MM.1S (cell line): Measurements from ENCODE around the gene MB.

ENCODE experiments used
- DNase-seq: peaks from one replicate; pipeline ENCODE4 v3.0.0-alpha.2; 2015
- H2AFZ ChIP-seq: fragments of 300-600 bp; sonication (generic); 2 replicates; pipeline ENCODE4 v1.6.0; 2016; ENCODE audit warnings: antibody characterized with exemption, low read length
- H3F3A ChIP-seq: fragments of 300-600 bp; sonication (generic); 2 replicates; pipeline ENCODE4 v1.6.1; 2016; ENCODE audit warnings: mild to moderate bottlenecking, antibody characterized with exemption, low read length, moderate library complexity, mixed read lengths; ENCODE audit not compliant: insufficient read depth
- H3K27ac ChIP-seq: fragments of 300-600 bp; sonication (generic); 2 replicates; pipeline ENCODE4 v1.5.1; 2016; ENCODE audit warnings: mild to moderate bottlenecking, low read length
- H3K27me3 ChIP-seq: fragments of 300-600 bp; sonication (generic); replicated peaks from 2 replicates; pipeline ENCODE4 v1.6.0; 2016; ENCODE audit warnings: low read length; ENCODE audit not compliant: insufficient read depth
- H3K36me3 ChIP-seq: fragments of 300-600 bp; sonication (generic); replicated peaks from 2 replicates; pipeline ENCODE4 v1.6.1; 2016; ENCODE audit warnings: mild to moderate bottlenecking, low read length, mixed read lengths; ENCODE audit not compliant: insufficient read depth
- H3K4me1 ChIP-seq: fragments of 300-600 bp; sonication (generic); 2 replicates; pipeline ENCODE4 v1.6.1; 2016; ENCODE audit warnings: low read length, mixed read lengths
- H3K4me2 ChIP-seq: fragments of 300-600 bp; sonication (generic); 2 replicates; pipeline ENCODE4 v1.6.0; 2016; ENCODE audit warnings: low read depth, low read length
- H3K4me3 ChIP-seq: fragments of 300-600 bp; sonication (generic); 2 replicates; pipeline ENCODE4 v1.5.1; 2016; ENCODE audit warnings: low read length, mixed read lengths
- H3K79me2 ChIP-seq: fragments of 300-600 bp; sonication (generic); 2 replicates; pipeline ENCODE4 v1.6.1; 2016; ENCODE audit warnings: mixed run types, low read length, mixed read lengths
- H3K9ac ChIP-seq: fragments of 300-600 bp; sonication (generic); 2 replicates; pipeline ENCODE4 v1.6.1; 2016; ENCODE audit warnings: low read length, mixed read lengths
- H3K9me2 ChIP-seq: fragments of 300-600 bp; sonication (generic); replicated peaks from 2 replicates; pipeline ENCODE4 v1.6.1; 2016; ENCODE audit warnings: mild to moderate bottlenecking, low read length, mixed read lengths; ENCODE audit not compliant: insufficient read depth
- H3K9me3 ChIP-seq: fragments of 300-600 bp; sonication (generic); replicated peaks from 2 replicates; pipeline ENCODE4 v1.6.1; 2016; ENCODE audit warnings: mild to moderate bottlenecking, low read length, mixed read lengths; ENCODE audit not compliant: insufficient read depth
- H4K20me1 ChIP-seq: fragments of 300-600 bp; sonication (generic); 2 replicates; pipeline ENCODE4 v1.6.1; 2016; ENCODE audit warnings: mild to moderate bottlenecking, low read length, moderate library complexity, mixed read lengths; ENCODE audit not compliant: insufficient read depth
- CTCF ChIP-seq: fragments of 300-600 bp; sonication (generic); IDR thresholded peaks from 2 replicates; pipeline ENCODE4 v1.5.1; 2016; ENCODE audit warnings: antibody characterized with exemption, low read length, mixed read lengths
- EZH2 ChIP-seq: fragments of 300-600 bp; sonication (generic); optimal IDR thresholded peaks from 2 replicates; pipeline ENCODE3; 2017; ENCODE audit warnings: low read depth, mild to moderate bottlenecking, antibody characterized with exemption, low read length, mixed read lengths
- EZH2phosphoT487 ChIP-seq: fragments of 300-600 bp; sonication (generic); IDR thresholded peaks from 2 replicates; pipeline ENCODE4 v1.6.1; 2018; ENCODE audit warnings: antibody characterized with exemption, low read length

MB gene

DNA sequence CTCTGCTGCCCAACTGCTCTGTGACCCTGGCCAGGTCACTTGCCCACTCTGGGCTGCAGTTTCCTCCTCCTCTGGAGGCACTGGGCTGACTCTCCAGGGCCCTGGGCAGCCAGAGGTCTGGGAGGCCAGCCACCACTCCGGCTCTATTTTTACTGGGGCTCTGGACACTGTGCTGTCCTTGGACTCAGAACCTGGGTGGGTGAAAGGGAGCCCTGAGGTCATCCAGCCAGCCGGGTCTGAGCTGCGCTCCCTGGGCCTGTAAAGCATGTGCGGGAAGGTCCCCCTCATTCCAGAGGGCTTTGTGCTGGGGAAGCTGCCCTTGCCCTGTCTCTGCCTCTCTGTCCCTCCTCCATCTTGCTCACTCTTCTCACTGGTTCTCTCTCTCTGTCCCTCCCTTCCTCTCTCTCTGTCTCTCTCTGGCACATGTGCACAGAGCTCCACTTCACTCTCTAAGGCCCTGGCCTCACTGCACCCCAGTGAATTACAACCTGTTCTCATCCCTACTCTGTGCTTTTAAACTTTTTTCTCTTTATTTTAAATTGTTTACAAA is 24.6 kb downstream of the MB start:
- Histone ChIP-seq H3K36me3 (no peaks in the 10 kb centered on the region), H2AFZ (no peak overlapping the region), H3K4me1 (no peaks in the 10 kb centered on the region), H4K20me1 (no peaks in the 10 kb centered on the region), H3K4me2 (no peak overlapping the region), H3K9me3 (no peaks in the 10 kb centered on the region), H3K9me2 (no peaks in the 10 kb centered on the region), H3K9ac (no peak overlapping the region), H3F3A (no peaks in the 10 kb centered on the region), H3K27ac (no peak overlapping the region), H3K27me3 (peaks cover 8% of the 10 kb centered on the region; the same call in 1 of the 2 replicates), H3K4me3 (no peak overlapping the region), H3K79me2 (no peaks in the 10 kb centered on the region)
- DNase-seq, result no peak
- no peak for TF ChIP-seq EZH2
- TF ChIP-seq CTCF, result no peak
- TF ChIP-seq EZH2phosphoT487, result no peak

DNA sequence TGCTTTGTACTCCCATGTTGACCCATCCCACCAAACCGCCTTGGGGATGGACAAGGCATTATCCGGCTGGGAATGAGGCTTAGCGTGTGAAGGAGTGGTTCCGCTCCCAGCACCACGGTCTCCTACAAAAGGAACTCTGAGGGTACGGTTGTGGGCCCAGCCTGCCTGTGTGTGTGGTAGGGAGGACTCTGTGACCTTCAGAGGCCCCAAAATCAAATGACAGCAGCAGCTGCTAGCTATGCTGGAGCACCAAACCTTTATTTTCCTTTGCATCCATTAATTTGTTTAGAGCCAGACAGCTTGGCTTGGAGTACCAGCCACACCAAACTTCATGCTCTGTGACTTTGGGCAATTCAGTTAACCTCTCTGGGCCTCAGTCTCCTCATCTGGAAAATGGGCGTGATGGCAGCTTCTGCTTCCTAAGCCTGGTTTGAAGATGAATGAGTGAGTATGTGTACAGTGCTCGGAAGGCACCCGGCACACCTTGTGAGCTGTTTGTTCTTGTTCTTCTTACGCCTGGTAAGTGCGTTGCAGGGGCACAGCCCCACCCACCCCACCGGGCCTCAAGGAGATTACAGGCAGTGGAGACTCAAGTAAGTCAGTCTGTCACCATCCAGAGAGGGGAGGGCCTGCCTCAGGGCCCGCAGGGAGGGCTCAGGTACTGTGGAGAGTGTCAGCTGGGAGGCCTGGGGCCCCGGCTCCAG is 25.3 kb downstream of the MB start:
- Histone ChIP-seq H3K4me1 (no peaks in the 10 kb centered on the region), H3K9ac (no peak overlapping the region), H3F3A (no peaks in the 10 kb centered on the region), H3K36me3 (no peaks in the 10 kb centered on the region), H3K79me2 (no peaks in the 10 kb centered on the region), H3K9me2 (no peaks in the 10 kb centered on the region), H3K27ac (no peak overlapping the region), H3K4me2 (no peak overlapping the region), H3K27me3 (peaks cover 8% of the 10 kb centered on the region; the same call in 1 of the 2 replicates), H4K20me1 (no peaks in the 10 kb centered on the region), H2AFZ (no peak overlapping the region), H3K9me3 (no peaks in the 10 kb centered on the region), H3K4me3 (no peak overlapping the region)
- TF ChIP-seq EZH2phosphoT487, result no peak
- no peak for TF ChIP-seq EZH2
- TF ChIP-seq CTCF, result no peak
- no peak for DNase-seq

DNA sequence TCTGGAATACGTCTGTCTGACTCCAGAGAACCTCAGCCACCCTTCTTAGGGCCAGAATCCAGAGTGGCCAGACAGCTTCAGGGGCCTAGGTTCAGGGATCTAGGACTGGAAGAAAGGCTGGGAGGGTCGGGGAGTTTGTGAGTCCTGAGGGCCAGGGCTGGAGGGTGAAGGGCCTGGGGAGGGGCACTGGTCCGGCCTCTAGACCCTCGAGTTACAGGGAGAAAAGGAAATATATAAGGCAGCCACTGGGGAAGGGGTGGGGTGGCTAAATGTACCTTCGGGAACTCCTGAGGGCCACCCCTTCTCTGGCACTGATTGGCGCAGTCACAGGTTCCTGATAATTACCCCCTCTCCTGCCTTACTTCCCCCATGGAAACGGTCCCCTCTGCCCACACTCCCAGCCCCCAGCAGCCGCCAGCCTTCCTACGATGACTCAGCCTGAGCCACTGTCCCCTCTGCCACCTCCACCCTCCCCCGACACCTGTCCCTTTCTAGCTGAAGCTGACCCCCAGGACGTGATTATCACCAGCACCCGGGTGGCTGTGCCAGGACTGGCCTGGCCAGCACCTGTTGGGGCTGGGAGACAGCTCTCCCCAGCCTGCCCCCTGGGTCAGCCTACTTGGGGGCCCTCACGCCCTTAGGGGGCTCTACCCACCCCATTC is 26.4 kb downstream of the MB start:
- DNase-seq, result no peak
- Histone ChIP-seq H3K79me2 (no peaks in the 10 kb centered on the region), H3K27me3 (peaks cover 8% of the 10 kb centered on the region; the same call in 1 of the 2 replicates), H3K36me3 (no peaks in the 10 kb centered on the region), H3F3A (no peaks in the 10 kb centered on the region), H3K4me2 (no peak overlapping the region), H3K27ac (no peak overlapping the region), H2AFZ (no peak overlapping the region), H3K9ac (no peak overlapping the region), H3K4me3 (no peak overlapping the region), H3K4me1 (no peaks in the 10 kb centered on the region), H3K9me3 (no peaks in the 10 kb centered on the region), H3K9me2 (no peaks in the 10 kb centered on the region), H4K20me1 (no peaks in the 10 kb centered on the region)
- TF ChIP-seq EZH2phosphoT487 (no peak), CTCF (no peak), EZH2 (no peak)
